BLaER1 treated with 17β-estradiol and CSF1 and Interleukin-3, amounts not matched to agents 10 nM and 100 nM (cell line): ENCODE measurements around the gene LMOD3.

ENCODE experiments used
- H3K27ac ChIP-seq, 11 experiments: shearing (Covaris generic); formaldehyde crosslinking; 2 replicates each; pipeline ENCODE4 v1.8.1; 2022
- H3K27me3 ChIP-seq, 11 experiments: shearing (Covaris generic); formaldehyde crosslinking; 2 replicates each; pipeline ENCODE4 v1.8.1; 2022
- H3K36me3 ChIP-seq, 11 experiments: shearing (Covaris generic); formaldehyde crosslinking; 2 replicates each; pipeline ENCODE4 v1.8.1; 2022
- H3K4me1 ChIP-seq, 10 experiments: shearing (Covaris generic); formaldehyde crosslinking; 2 replicates each; pipeline ENCODE4 v1.8.1; 2022
- H3K4me2 ChIP-seq, 11 experiments: shearing (Covaris generic); formaldehyde crosslinking; 2 replicates each; pipeline ENCODE4 v1.8.1; 2022
- H3K4me3 ChIP-seq, 10 experiments: shearing (Covaris generic); formaldehyde crosslinking; 2 replicates each; pipeline ENCODE4 v1.8.1; 2022
- H3K9ac ChIP-seq, 11 experiments: shearing (Covaris generic); formaldehyde crosslinking; 2 replicates each; pipeline ENCODE4 v1.8.1; 2022
- H3K9me3 ChIP-seq, 11 experiments: shearing (Covaris generic); formaldehyde crosslinking; replicated peaks in 1 of 11; 2 replicates each; pipeline ENCODE4 v1.8.1; 2022
- H4K20me1 ChIP-seq, 11 experiments: shearing (Covaris generic); formaldehyde crosslinking; 2 replicates each; pipeline ENCODE4 v1.8.1; 2022
- Cebpa-rat ChIP-seq, 11 experiments: shearing (Covaris generic); IDR thresholded peaks; 2 replicates each; pipeline ENCODE4 v1.8.1; 2022

Gene LMOD3

DNA sequence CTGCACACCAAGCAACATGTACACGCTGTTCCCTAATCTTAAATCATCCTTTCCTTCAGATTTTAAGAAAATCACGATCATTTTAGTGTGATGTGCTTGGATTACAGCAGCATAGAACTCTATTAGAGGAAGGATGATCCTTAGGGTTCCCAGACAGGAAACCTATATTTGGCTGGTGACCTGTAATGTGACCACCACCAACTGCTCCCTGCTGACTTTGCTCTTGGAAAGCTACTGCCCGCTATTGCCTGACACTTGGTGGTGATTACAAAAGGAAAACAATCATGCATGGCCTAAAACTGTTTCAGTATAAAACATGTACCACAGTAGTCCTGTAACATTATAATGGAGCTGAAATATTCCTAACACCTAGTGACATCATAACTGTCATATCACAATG lies 27.2 kb upstream of the LMOD3 start:
- H3K4me3 ChIP-seq: no peak overlapping the region
- no peak overlapping the region for H3K27ac ChIP-seq
- no peaks in the 10 kb centered on the region for H3K27me3 ChIP-seq
- TF ChIP-seq Cebpa-rat (IDR thresholded peaks at IDR 0.05): no peak
- no peaks in the 10 kb centered on the region for H3K36me3 ChIP-seq
- H3K9ac ChIP-seq: no peak overlapping the region
- H3K4me2 ChIP-seq: no peak overlapping the region
- H4K20me1 ChIP-seq: no peaks in the 10 kb centered on the region
- no peaks in the 10 kb centered on the region for H3K9me3 ChIP-seq
- peaks cover 0 to 10% (median 9%) of the 10 kb centered on the region in 10 experiments; a peak in 16 of 20 replicates for H3K4me1 ChIP-seq

DNA sequence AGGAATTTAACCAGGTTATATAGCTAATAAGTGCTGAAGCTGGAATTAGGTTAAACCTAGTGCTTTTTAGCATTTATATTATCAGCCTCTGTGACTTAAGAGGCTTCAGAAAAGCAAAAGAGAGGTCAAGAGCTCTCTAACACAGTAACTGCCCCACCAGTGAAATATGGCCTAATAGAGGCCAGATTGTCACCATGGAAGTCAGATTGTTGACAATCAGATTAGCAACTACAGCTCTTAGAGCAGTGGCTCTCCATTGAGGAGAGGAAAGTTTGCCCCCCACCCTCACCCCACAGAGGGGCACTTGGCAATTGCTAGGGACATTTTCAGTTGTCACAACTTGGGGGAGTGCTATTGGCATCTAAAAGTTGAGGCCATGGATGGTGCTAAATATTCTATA lies 23.3 kb upstream of the LMOD3 start:
- H3K4me1 ChIP-seq: peaks cover 0 to 12% (median 11%) of the 10 kb centered on the region in 10 experiments; a peak in 16 of 20 replicates
- no peaks in the 10 kb centered on the region for H3K27me3 ChIP-seq
- no peak overlapping the region for H3K4me2 ChIP-seq
- no peak overlapping the region for H3K4me3 ChIP-seq
- no peak overlapping the region for H3K9ac ChIP-seq
- H4K20me1 ChIP-seq: no peaks in the 10 kb centered on the region
- TF ChIP-seq Cebpa-rat (IDR thresholded peaks at IDR 0.05): no peak
- H3K27ac ChIP-seq: no peak overlapping the region
- H3K9me3 ChIP-seq: no peaks in the 10 kb centered on the region
- H3K36me3 ChIP-seq: no peaks in the 10 kb centered on the region

DNA sequence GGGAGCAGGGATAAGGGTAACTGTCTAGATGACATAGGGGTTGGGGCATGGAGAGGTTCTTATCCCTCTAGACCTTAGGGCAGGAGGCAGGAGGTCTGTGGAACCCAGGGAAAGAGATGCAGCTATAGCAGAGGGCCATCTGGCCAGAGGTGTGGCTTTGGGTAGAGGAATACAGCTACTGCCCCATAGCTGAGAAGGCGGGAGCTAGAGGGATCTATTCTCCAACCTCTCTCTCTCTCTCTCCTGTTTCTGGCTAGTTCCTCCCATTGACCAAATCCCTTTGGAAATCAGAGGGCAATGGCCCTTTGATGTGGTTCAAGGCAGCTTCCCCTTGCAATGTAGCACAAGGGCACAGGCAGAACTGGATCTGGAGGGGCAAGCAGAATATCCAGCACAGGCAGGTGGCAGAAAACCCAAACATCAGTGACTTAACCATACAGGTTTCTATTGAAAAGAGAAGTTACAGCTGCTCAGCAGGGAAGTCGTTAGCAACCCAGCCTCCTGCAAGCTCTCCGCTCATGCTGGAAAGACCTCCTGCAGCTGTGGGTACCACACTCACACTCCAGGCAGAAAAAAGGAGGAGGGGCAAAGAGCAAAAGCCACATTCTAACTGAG lies 22.3 kb upstream of the LMOD3 start:
- Histone ChIP-seq H3K36me3 (no peaks in the 10 kb centered on the region), H4K20me1 (no peaks in the 10 kb centered on the region), H3K4me1 (peaks cover 0 to 17% (median 12%) of the 10 kb centered on the region in 10 experiments; a peak in 16 of 20 replicates), H3K9me3 (no peaks in the 10 kb centered on the region), H3K27ac (no peak overlapping the region), H3K9ac (no peak overlapping the region), H3K4me2 (peak overlapping the region in 9 of 11 experiments; percentile 2 to 40 (median 18); a peak in 8 of 22 replicates), H3K4me3 (no peak overlapping the region), H3K27me3 (no peaks in the 10 kb centered on the region)
- no peak for TF ChIP-seq Cebpa-rat (IDR thresholded peaks at IDR 0.05)

DNA sequence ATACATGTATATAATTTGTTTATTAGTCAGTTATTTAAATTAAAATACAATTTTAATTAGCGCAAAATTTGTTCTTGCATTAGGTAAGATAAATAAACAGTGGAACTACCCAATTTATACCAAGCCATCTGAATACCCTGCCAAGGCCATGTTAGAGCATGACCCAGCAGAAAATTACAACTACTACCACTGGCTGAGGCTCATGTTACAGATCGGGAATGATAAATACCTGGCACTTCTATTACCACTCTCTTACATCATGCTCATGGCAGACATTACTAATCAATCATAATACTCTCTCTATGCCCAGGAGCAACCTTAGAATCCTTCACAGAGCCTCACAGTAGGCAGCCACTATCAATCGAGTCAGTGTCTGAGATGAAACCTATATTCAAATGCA lies 21.2 kb upstream of the LMOD3 start:
- no peak overlapping the region for H3K4me3 ChIP-seq
- no peak overlapping the region for H3K27ac ChIP-seq
- no peak overlapping the region for H3K9ac ChIP-seq
- no peak for TF ChIP-seq Cebpa-rat (IDR thresholded peaks at IDR 0.05)
- H3K27me3 ChIP-seq: no peaks in the 10 kb centered on the region
- no peaks in the 10 kb centered on the region for H3K9me3 ChIP-seq
- no peaks in the 10 kb centered on the region for H3K36me3 ChIP-seq
- no peaks in the 10 kb centered on the region for H4K20me1 ChIP-seq
- H3K4me2 ChIP-seq: no peak overlapping the region
- H3K4me1 ChIP-seq: peaks cover 0 to 17% (median 12%) of the 10 kb centered on the region in 10 experiments; a peak in 16 of 20 replicates

DNA sequence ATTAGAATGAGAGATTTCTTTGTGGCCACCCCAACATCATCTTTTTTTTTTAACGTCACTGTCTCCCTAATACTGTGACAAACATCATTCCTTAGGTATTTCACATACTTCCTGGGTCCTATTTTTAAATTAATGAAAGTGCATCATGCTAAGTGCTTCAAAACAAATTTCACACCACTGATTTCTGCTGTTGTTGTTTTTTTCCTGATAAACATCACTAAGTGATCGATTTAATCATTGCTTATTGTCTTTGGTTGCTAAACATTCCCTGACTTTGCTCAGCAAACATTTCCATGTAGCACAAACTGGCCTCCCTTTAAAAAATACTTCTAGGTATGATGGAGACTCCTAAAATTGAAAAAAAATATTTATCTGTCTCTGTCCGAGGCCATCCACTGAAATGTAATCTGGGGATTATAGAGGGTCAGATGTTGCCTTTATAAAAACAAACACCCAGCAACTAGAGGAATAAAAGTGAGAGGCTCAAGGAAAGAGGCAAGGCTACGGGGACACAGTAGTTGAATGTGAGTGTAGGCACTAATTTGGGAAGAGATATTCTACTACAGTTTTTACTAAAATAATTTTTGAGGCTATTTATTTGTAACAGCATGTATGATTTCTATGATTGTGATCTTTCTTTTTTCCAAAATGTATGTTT lies 20.5 kb upstream of the LMOD3 start:
- H4K20me1 ChIP-seq: no peaks in the 10 kb centered on the region
- no peaks in the 10 kb centered on the region for H3K9me3 ChIP-seq
- no peak for TF ChIP-seq Cebpa-rat (IDR thresholded peaks at IDR 0.05)
- H3K9ac ChIP-seq: no peak overlapping the region
- no peak overlapping the region for H3K27ac ChIP-seq
- no peaks in the 10 kb centered on the region for H3K36me3 ChIP-seq
- H3K4me1 ChIP-seq: peaks cover 0 to 17% (median 12%) of the 10 kb centered on the region in 10 experiments; a peak in 16 of 20 replicates
- H3K4me3 ChIP-seq: no peak overlapping the region
- no peaks in the 10 kb centered on the region for H3K27me3 ChIP-seq
- H3K4me2 ChIP-seq: no peak overlapping the region

DNA sequence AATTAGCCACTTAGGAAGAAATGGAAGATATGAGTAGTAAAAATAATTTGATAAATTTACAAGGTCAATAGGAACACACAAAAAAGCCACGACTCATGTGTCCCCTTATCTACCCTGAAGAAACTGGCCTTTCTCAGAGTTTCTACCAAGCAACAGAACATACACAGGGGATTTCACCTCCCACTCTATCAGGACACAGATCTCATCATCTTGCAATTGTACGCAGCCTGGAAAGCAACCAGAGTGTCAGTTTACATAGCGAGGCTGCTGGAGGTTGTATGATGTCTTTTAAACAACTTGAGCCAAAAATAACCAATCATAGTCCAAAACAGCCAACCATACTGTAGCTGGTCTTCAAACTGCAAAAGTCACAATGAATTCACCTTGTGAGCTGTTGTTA lies 19.7 kb upstream of the LMOD3 start:
- no peak for TF ChIP-seq Cebpa-rat (IDR thresholded peaks at IDR 0.05)
- Histone ChIP-seq H3K4me1 (peaks cover 0 to 17% (median 12%) of the 10 kb centered on the region in 10 experiments; a peak in 16 of 20 replicates), H3K4me3 (no peak overlapping the region), H4K20me1 (no peaks in the 10 kb centered on the region), H3K4me2 (no peak overlapping the region), H3K9ac (no peak overlapping the region), H3K27me3 (no peaks in the 10 kb centered on the region), H3K36me3 (no peaks in the 10 kb centered on the region), H3K27ac (no peak overlapping the region), H3K9me3 (no peaks in the 10 kb centered on the region)

DNA sequence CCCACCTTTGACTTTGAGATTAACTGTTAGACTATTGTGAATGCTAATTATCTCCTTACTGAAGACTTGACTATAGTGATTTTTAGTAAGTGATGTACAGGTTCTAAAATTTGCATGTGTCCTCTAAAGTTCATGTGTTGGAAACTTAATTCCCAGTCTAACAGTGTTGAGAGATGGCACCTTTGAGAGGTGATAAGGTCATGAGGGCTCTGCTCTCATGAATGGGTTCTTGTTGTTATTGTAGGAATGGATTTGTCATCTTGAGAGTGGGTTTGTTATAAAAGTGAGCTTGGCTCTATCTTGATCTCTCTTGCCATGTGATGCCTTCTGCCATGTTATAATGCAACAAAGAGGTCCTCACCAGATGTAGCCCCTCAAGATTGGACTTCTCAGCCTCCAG lies 18.9 kb upstream of the LMOD3 start:
- no peak overlapping the region for H3K27ac ChIP-seq
- H3K4me3 ChIP-seq: no peak overlapping the region
- H3K27me3 ChIP-seq: no peaks in the 10 kb centered on the region
- peaks cover 0 to 17% (median 12%) of the 10 kb centered on the region in 10 experiments; a peak in 16 of 20 replicates for H3K4me1 ChIP-seq
- no peaks in the 10 kb centered on the region for H4K20me1 ChIP-seq
- TF ChIP-seq Cebpa-rat (IDR thresholded peaks at IDR 0.05): no peak
- H3K9me3 ChIP-seq: no peaks in the 10 kb centered on the region
- no peak overlapping the region for H3K4me2 ChIP-seq
- no peak overlapping the region for H3K9ac ChIP-seq
- H3K36me3 ChIP-seq: no peaks in the 10 kb centered on the region

DNA sequence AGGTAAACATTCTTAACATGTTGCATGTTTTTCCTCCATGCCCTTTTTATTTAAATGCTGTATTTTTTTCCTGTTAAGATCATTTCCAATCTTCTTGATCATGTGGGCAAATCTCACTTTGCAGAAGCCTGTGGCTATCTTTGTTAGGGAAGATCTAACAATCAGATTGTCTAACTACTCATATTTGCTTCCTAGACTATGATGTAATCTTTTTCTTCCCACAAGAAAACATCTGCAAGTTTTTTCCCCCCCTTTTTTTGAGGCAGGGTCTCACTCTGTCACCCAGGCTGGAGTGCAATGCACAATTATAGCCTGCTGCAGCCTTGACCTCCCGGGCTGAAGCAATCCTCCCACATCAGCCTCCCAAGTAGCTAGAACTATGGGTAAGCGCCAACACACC lies 15.0 kb upstream of the LMOD3 start:
- Histone ChIP-seq H3K4me2 (no peak overlapping the region), H3K4me3 (no peak overlapping the region), H3K9ac (no peak overlapping the region), H4K20me1 (no peaks in the 10 kb centered on the region), H3K9me3 (peaks cover 0 to 6% (median 0%) of the 10 kb centered on the region in 11 experiments; a peak in 2 of 22 replicates), H3K27ac (no peak overlapping the region), H3K27me3 (no peaks in the 10 kb centered on the region), H3K4me1 (0 out of 20 replicates have a peak, but pooled peaks cover 0 to 5% (median 0%) of the 10 kb centered on the region in 10 experiments), H3K36me3 (no peaks in the 10 kb centered on the region)
- no peak for TF ChIP-seq Cebpa-rat (IDR thresholded peaks at IDR 0.05)

DNA sequence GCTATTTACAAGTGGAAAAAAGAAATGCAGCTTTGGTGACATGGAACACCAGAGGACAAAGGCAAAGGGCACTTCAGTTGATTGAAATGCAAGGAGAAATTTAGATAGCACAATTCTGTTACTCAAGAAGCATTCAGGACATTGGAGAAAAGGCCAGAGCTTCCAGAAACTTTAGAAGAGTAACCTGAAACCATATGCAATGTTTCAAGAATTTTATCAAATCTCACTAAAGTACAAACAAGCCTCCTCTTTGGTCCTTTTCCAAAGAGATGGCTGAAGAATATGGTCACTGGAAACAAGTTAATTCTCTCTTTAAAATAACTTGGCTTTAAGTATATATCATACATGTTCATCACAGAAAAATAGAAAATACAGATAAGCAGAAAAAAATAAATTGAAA lies 14.6 kb upstream of the LMOD3 start:
- TF ChIP-seq Cebpa-rat (IDR thresholded peaks at IDR 0.05): no peak
- no peaks in the 10 kb centered on the region for H3K27me3 ChIP-seq
- H4K20me1 ChIP-seq: no peaks in the 10 kb centered on the region

More for the DNA sequence above, 14.6 kb upstream of the LMOD3 start:
- no peak overlapping the region for H3K4me2 ChIP-seq
- H3K9me3 ChIP-seq: peaks cover 0 to 7% (median 0%) of the 10 kb centered on the region in 11 experiments; a peak in 2 of 22 replicates
- H3K9ac ChIP-seq: no peak overlapping the region
- no peak overlapping the region for H3K4me3 ChIP-seq
- no peaks in the 10 kb centered on the region for H3K36me3 ChIP-seq
- 0 out of 20 replicates have a peak, but pooled peaks cover 0 to 5% (median 0%) of the 10 kb centered on the region in 10 experiments for H3K4me1 ChIP-seq
- H3K27ac ChIP-seq: no peak overlapping the region
